HCT116 (cell line): ENCODE measurements around the gene MAP3K8. TPM values are rescaled to one million over a fixed set of nuclear protein-coding genes. Genes with fewer than 3 reads are reported as not detected.

Experiments used
- ATAC-seq: fragments of 200-7000 bp; cut with Tn5 transposase; 2 replicates; pipeline ENCODE4 v1.9.1; 2020; ENCODE audit warnings: mild to moderate bottlenecking, moderate library complexity
- BruUV-seq: library from RNA; stranded (reverse); fragments of 400-500 nt; replicated peaks from 2 replicates; lab custom pipeline; 2021; lab: Mats Ljungman, UMichigan
- CTCF ChIA-PET: fragments of 300-600 bp; sonication (Branson Sonifier 250); formaldehyde crosslinking; loops from one replicate; lab custom pipeline; 2021; ENCODE audit warnings: antibody characterized with exemption; lab: Charles Lee
- POLR2A ChIA-PET: fragments of 300-600, 350-600 bp; sonication (Branson Sonifier 250); formaldehyde crosslinking; loops from one replicate; lab custom pipeline; 2021; ENCODE audit warnings: antibody characterized with exemption; lab: Charles Lee
- RAD21 ChIA-PET, 2 experiments: fragments of 300-600 bp; sonication (Branson Sonifier 250); formaldehyde crosslinking; loops; one replicate each; lab custom pipeline; 2023; ENCODE audit warnings: low total read pairs in 2 of 2; ENCODE audit not compliant: uncharacterized antibody in 2 of 2, unreplicated experiment in 2 of 2, low non-redundant PET in 1 of 2; lab: Charles Lee
- DNase-seq: peaks from one replicate; pipeline ENCODE4 v3.0.0-alpha.2; 2010; ENCODE audit warnings: low read depth, low spot score
- H2AFZ ChIP-seq: fragments of 200-600 bp; shearing (Covaris generic), sonication (generic); 2 replicates; pipeline ENCODE4 v1.6.1; 2017; ENCODE audit warnings: low read depth, mixed run types, mixed read lengths, antibody characterized with exemption, low read length; ENCODE audit not compliant: poor library complexity, severe bottlenecking
- H3K27ac ChIP-seq: 2 replicates; pipeline ENCODE4 v1.5.1; 2012; ENCODE audit warnings: low read depth, low read length
- H3K27me3 ChIP-seq: fragments of 200-600 bp; sonication (generic); 2 replicates; pipeline ENCODE4 v1.6.1; 2016; ENCODE audit warnings: mixed run types, low read length, mixed read lengths; ENCODE audit not compliant: insufficient read depth
- H3K36me3 ChIP-seq, 2 experiments: fragments of 200-500 bp in 1 of 2; fragments of 200-600 bp in 1 of 2; sonication (Bioruptor generic) in 1 of 2; sonication (generic) in 1 of 2; 2 replicates each; pipeline versions ENCODE4 v1.5.1 to v1.6.1; 2014 to 2016; ENCODE audit warnings: low read length in 2 of 2, inconsistent platforms in 1 of 2, mixed read lengths in 1 of 2, mixed run types in 1 of 2; ENCODE audit not compliant: insufficient read depth in 2 of 2, control insufficient read depth in 1 of 2
- H3K4me1 ChIP-seq, 2 experiments: fragments of 200-600 bp in 1 of 2; sonication (generic) in 1 of 2; 2 replicates each; pipeline versions ENCODE4 v1.5.1 to v1.6.1; 2012 to 2017; ENCODE audit warnings: low read length in 2 of 2, inconsistent platforms in 1 of 2, mild to moderate bottlenecking in 1 of 2, mixed read lengths in 1 of 2, mixed run types in 1 of 2, moderate library complexity in 1 of 2; ENCODE audit not compliant: insufficient read depth in 2 of 2, control insufficient read depth in 1 of 2
- H3K4me2 ChIP-seq: fragments of 200-600 bp; sonication (generic); 2 replicates; pipeline ENCODE4 v1.6.1; 2017; ENCODE audit warnings: mixed run types, low read length, mixed read lengths
- H3K4me3 ChIP-seq, 2 experiments: fragments of 200-600 bp in 1 of 2; sonication (generic) in 1 of 2; replicated peaks in 1 of 2; 2 replicates each; pipeline ENCODE4 v1.5.1; 2011 to 2016; ENCODE audit warnings: low read length in 2 of 2, control low read depth in 1 of 2, low read depth in 1 of 2, mild to moderate bottlenecking in 1 of 2, mixed read lengths in 1 of 2, mixed run types in 1 of 2
- H3K79me2 ChIP-seq: fragments of 200-600 bp; sonication (generic); 2 replicates; pipeline ENCODE4 v1.6.1; 2017; ENCODE audit warnings: mild to moderate bottlenecking, mixed run types, low read length, moderate library complexity, mixed read lengths; ENCODE audit not compliant: insufficient read depth
- H3K9ac ChIP-seq: fragments of 200-600 bp; sonication (generic); 2 replicates; pipeline ENCODE4 v1.6.1; 2016; ENCODE audit warnings: low read length, mixed read lengths
- H3K9me2 ChIP-seq: fragments of 200-600 bp; sonication (generic), shearing (Covaris generic); 2 replicates; pipeline ENCODE4 v1.6.1; 2017; ENCODE audit warnings: mixed run types, mild to moderate bottlenecking, moderate library complexity; ENCODE audit not compliant: insufficient read depth
- H3K9me3 ChIP-seq, 2 experiments: fragments of 200-500 bp in 1 of 2; fragments of 200-600 bp in 1 of 2; sonication (Bioruptor generic) in 1 of 2; sonication (generic) in 1 of 2; 2 replicates each; pipeline ENCODE4 v1.6.1; 2014 to 2017; ENCODE audit warnings: low read length in 2 of 2, mixed read lengths in 2 of 2, inconsistent platforms in 1 of 2, low read depth in 1 of 2, mild to moderate bottlenecking in 1 of 2, mixed run types in 1 of 2, moderate library complexity in 1 of 2; ENCODE audit not compliant: control insufficient read depth in 1 of 2, insufficient read depth in 1 of 2
- H4K20me1 ChIP-seq: fragments of 200-600 bp; sonication (generic), shearing (Covaris generic); 2 replicates; pipeline ENCODE4 v1.6.1; 2017; ENCODE audit warnings: mixed run types, mild to moderate bottlenecking, moderate library complexity; ENCODE audit not compliant: insufficient read depth
- CEBPB ChIP-seq: IDR thresholded peaks from 2 replicates; pipeline ENCODE4 v1.6.1; 2012; ENCODE audit warnings: low read depth
- EGR1 ChIP-seq: IDR thresholded peaks from 2 replicates; pipeline ENCODE4 v1.6.1; 2012; ENCODE audit warnings: low read depth
- ELF1 ChIP-seq: IDR thresholded peaks from 2 replicates; pipeline ENCODE4 v1.6.1; 2012; ENCODE audit warnings: low read depth, borderline replicate concordance
- EZH2 ChIP-seq: fragments of 200-600 bp; sonication (generic); IDR thresholded peaks from 2 replicates; pipeline ENCODE4 v1.6.1; 2017; ENCODE audit warnings: antibody characterized with exemption, mixed run types
- FOSL1 ChIP-seq: IDR thresholded peaks from 2 replicates; pipeline ENCODE4 v1.6.1; 2012; ENCODE audit warnings: low read depth
- JUND ChIP-seq: IDR thresholded peaks from 2 replicates; pipeline ENCODE4 v1.6.1; 2012
- POLR2AphosphoS5 ChIP-seq: IDR thresholded peaks from 2 replicates; pipeline ENCODE4 v1.6.1; 2011; ENCODE audit warnings: mild to moderate bottlenecking, low read depth, low read length, moderate library complexity
- REST ChIP-seq: IDR thresholded peaks from 2 replicates; pipeline ENCODE4 v1.6.1; 2012; ENCODE audit warnings: low read depth
- SP1 ChIP-seq: IDR thresholded peaks from 2 replicates; pipeline ENCODE4 v1.6.1; 2012; ENCODE audit warnings: low read depth
- SRF ChIP-seq: IDR thresholded peaks from 2 replicates; pipeline ENCODE4 v1.6.1; 2012; ENCODE audit warnings: low read depth
- TCF7L2 ChIP-seq: IDR thresholded peaks from 2 replicates; pipeline ENCODE4 v1.7.0; 2011; ENCODE audit warnings: borderline replicate concordance, inconsistent platforms; ENCODE audit not compliant: insufficient read depth, insufficient read length; ENCODE audit errors: extremely low read depth
- ZBTB33 ChIP-seq: IDR thresholded peaks from 2 replicates; pipeline ENCODE4 v1.6.1; 2011; ENCODE audit warnings: mild to moderate bottlenecking, low read length, moderate library complexity; ENCODE audit not compliant: insufficient replicate concordance; ENCODE audit errors: extremely low read depth
- ZFX ChIP-seq: fragments of 450-650 bp; IDR thresholded peaks from 2 replicates; pipeline ENCODE4 v1.6.1; 2017
- ZNF274 ChIP-seq: fragments of 200-500 bp; sonication (Bioruptor generic); IDR thresholded peaks from 2 replicates; pipeline ENCODE4 v1.6.1; 2014; ENCODE audit warnings: mild to moderate bottlenecking, low read depth, low read length, inconsistent platforms
- intact Hi-C: fragments of 100-400 bp; cut with micrococcal nuclease; formaldehyde crosslinking; loops from 2 replicates; pipeline ENCODE4 v1.10.0; 2022
- total RNA-seq: library from RNA; stranded (reverse); gene quantifications from one replicate; pipeline ENCODE4 v1.2.1, GENCODE V29; 2021; ENCODE audit not compliant: unreplicated experiment

MAP3K8 gene
- total RNA-seq, 1 experiment from 2014 or later = 4.5 TPM

DNA sequence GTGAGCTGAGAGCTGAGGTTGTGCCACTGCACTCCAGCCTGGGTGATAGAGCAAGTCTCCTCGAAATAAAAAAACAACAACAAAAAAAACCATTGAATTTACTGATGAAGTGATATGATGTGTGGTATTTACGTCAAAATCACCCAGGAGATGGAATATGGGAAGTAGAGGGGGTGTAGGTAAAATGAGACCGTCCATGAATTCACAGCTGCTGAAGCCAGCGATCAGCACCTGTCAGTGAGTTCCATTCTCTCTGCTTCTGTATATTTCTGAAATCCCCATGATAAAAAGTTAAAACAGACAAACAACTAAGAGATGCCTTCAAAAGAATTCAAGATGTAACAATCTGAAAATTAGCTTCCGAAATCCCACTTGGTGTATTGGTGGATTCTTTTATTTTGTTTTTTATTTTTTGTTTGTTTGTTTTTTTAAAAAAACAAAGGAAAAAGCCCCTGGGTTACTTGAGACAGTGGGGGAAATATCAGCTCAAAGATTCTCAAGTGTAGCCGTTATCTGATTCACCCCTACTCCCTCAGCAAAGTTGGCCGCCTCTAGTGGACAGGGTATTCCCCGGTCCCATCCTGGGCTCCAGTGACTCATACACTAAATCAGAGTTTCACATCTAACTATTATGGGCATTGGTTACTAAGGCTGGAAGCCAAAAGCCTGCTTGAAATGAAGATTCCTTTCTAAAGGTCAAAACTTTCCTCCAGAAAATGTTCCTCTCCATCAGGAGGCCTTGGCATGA, 76.4 kb downstream of the MAP3K8 start:
- no peak overlapping the region for H3K4me2 ChIP-seq
- no peaks in the 10 kb centered on the region for H3K27me3 ChIP-seq
- H3K9me2 ChIP-seq = no peaks in the 10 kb centered on the region
- H3K27ac ChIP-seq = no peak overlapping the region
- no peaks in the 10 kb centered on the region for H4K20me1 ChIP-seq
- DNase-seq (no peak), ATAC-seq (no peak)
- intact Hi-C loops = no loop called here
- H3K79me2 ChIP-seq = no peaks in the 10 kb centered on the region
- no peak overlapping the region for H3K9ac ChIP-seq
- H2AFZ ChIP-seq = no peak overlapping the region
- no peaks in the 10 kb centered on the region for H3K36me3 ChIP-seq
- H3K4me1 ChIP-seq = peaks cover 0 to 4% of the 10 kb centered on the region in 2 experiments; a peak in 1 of 4 replicates
- ChIA-PET CTCF (interaction anchor here (1.5 kb wide), 1 partner anchor 17 kb away, joined by 4 read pairs; no protein-coding TSS in a partner anchor), RAD21 (no interaction called here), POLR2A (no interaction called here)
- no peaks in the 10 kb centered on the region for H3K9me3 ChIP-seq
- H3K4me3 ChIP-seq = no peak overlapping the region
- TF ChIP-seq ZFX = no peak
- no peak for TF ChIP-seq ZBTB33
- no peak for TF ChIP-seq SP1
- TF ChIP-seq POLR2AphosphoS5 = no peak
- no peak for TF ChIP-seq ZNF274
- TF ChIP-seq TCF7L2 = no peak
- no peak for TF ChIP-seq ELF1
- TF ChIP-seq EGR1 = no peak
- no peak for TF ChIP-seq CEBPB
- TF ChIP-seq EZH2 = no peak
- TF ChIP-seq SRF = no peak
- no peak for TF ChIP-seq FOSL1
- no peak for TF ChIP-seq REST
- TF ChIP-seq JUND = no peak
- BruUV-seq = no TSS peak
